A673 (cell line): ENCODE measurements around the gene CHD1. TPM values are rescaled to one million over a fixed set of nuclear protein-coding genes. Genes with fewer than 3 reads are reported as not detected.

ENCODE experiments used
- BruUV-seq: library from RNA; stranded (reverse); fragments of 400-500 nt; replicated peaks from 2 replicates; lab custom pipeline; 2021; lab: Mats Ljungman, UMichigan
- CTCF ChIA-PET: fragments of 300-600 bp; sonication (Branson Sonifier 250); formaldehyde crosslinking; loops from one replicate; lab custom pipeline; 2022; ENCODE audit warnings: antibody characterized with exemption; lab: Charles Lee
- POLR2A ChIA-PET: fragments of 300-600 bp; sonication (Branson Sonifier 250); formaldehyde crosslinking; loops from one replicate; lab custom pipeline; 2022; ENCODE audit warnings: antibody characterized with exemption; ENCODE audit not compliant: low non-redundant PET; lab: Charles Lee
- DNase-seq: peaks from one replicate; pipeline ENCODE4 v3.0.0-alpha.2; 2015; ENCODE audit warnings: low spot score
- H3K27ac ChIP-seq: fragments of 200-600 bp; sonication (generic); 2 replicates; pipeline ENCODE4 v1.5.1; 2016; ENCODE audit warnings: mixed run types, low read depth, mild to moderate bottlenecking, mixed read lengths, antibody characterized with exemption, low read length; ENCODE audit not compliant: poor library complexity, severe bottlenecking
- H3K27me3 ChIP-seq: fragments of 200-600 bp; sonication (generic); replicated peaks from 2 replicates; pipeline ENCODE4 v1.6.1; 2017; ENCODE audit warnings: mixed run types, low read depth, mild to moderate bottlenecking, mixed read lengths, antibody characterized with exemption, low read length; ENCODE audit not compliant: insufficient read depth, poor library complexity
- H3K36me3 ChIP-seq: fragments of 200-600 bp; sonication (generic); 2 replicates; pipeline ENCODE4 v1.6.1; 2016; ENCODE audit warnings: mixed run types, mild to moderate bottlenecking, mixed read lengths, antibody characterized with exemption, low read length; ENCODE audit not compliant: insufficient read depth, poor library complexity, severe bottlenecking
- H3K4me1 ChIP-seq: fragments of 200-600 bp; sonication (generic); 2 replicates; pipeline ENCODE4 v1.6.1; 2017; ENCODE audit warnings: mixed run types, mild to moderate bottlenecking, mixed read lengths, antibody characterized with exemption, low read length; ENCODE audit not compliant: insufficient read depth, poor library complexity, severe bottlenecking
- H3K4me3 ChIP-seq: fragments of 200-600 bp; sonication (generic); 2 replicates; pipeline ENCODE4 v1.5.1; 2016; ENCODE audit warnings: low read depth, mixed run types, mild to moderate bottlenecking, mixed read lengths, low read length; ENCODE audit not compliant: poor library complexity, severe bottlenecking
- H3K9me3 ChIP-seq: fragments of 200-600 bp; sonication (generic); 2 replicates; pipeline ENCODE4 v1.6.1; 2016; ENCODE audit warnings: mixed run types, low read depth, mild to moderate bottlenecking, mixed read lengths, antibody characterized with exemption, low read length; ENCODE audit not compliant: poor library complexity, severe bottlenecking
- CTCF ChIP-seq: fragments of 300-800, 200-600 bp; sonication (generic); conservative IDR thresholded peaks from 2 replicates; pipeline ENCODE4 v1.5.1; 2017; ENCODE audit warnings: low read depth, mild to moderate bottlenecking, antibody characterized with exemption, low read length, moderate library complexity, mixed read lengths
- EZH2 ChIP-seq: fragments of 200-600 bp; sonication (generic); IDR thresholded peaks from 2 replicates; pipeline ENCODE4 v1.6.1; 2017; ENCODE audit warnings: borderline replicate concordance, low read depth, mild to moderate bottlenecking, mixed read lengths, antibody characterized with exemption, low read length; ENCODE audit not compliant: poor library complexity, severe bottlenecking
- intact Hi-C: fragments of 100-400 bp; cut with micrococcal nuclease; formaldehyde crosslinking; loops from one replicate; pipeline ENCODE4 v1.10.0; 2022; ENCODE audit not compliant: unreplicated experiment
- total RNA-seq: library from RNA; stranded (reverse); gene quantifications from 2 replicates; pipeline ENCODE4 v1.2.3, GENCODE V29; 2021

CHD1 gene
- total RNA-seq, 1 experiment from 2014 or later = 61.0 TPM

- Histone ChIP-seq H3K27me3 (no peaks in the 10 kb centered on the region), H3K36me3 (peaks cover 28% of the 10 kb centered on the region), H3K4me1 (peaks cover under 1% of the 10 kb centered on the region), H3K9me3 (no peaks in the 10 kb centered on the region), H3K4me3 (no peak overlapping the region), H3K27ac (no peak overlapping the region)
- intact Hi-C loops = no loop called here
- POLR2A ChIA-PET = no interaction called here
- CTCF ChIA-PET = no interaction called here
- BruUV-seq = no TSS peak
- TF ChIP-seq CTCF (no peak), EZH2 (no peak)
- DNase-seq = no peak
These were observed 11.4 kb downstream of the CHD1 start for GRCh38 chr5:98917433-98917832.

- no peak overlapping the region for H3K4me3 ChIP-seq
- BruUV-seq = TSS peak; percentile 1
- ChIA-PET POLR2A (no interaction called here), CTCF (no interaction called here)
- H3K36me3 ChIP-seq = peaks cover 23% of the 10 kb centered on the region
- no peak for DNase-seq
- TF ChIP-seq EZH2 (no peak), CTCF (no peak)
- intact Hi-C loops = no loop called here
- H3K27ac ChIP-seq = no peak overlapping the region
- no peaks in the 10 kb centered on the region for H3K27me3 ChIP-seq
- peaks cover 10% of the 10 kb centered on the region for H3K4me1 ChIP-seq
- no peaks in the 10 kb centered on the region for H3K9me3 ChIP-seq
These were observed 12.3 kb downstream of the CHD1 start for GRCh38 chr5:98916540-98916939.

- H3K4me3 ChIP-seq = no peak overlapping the region
- intact Hi-C loops = no loop called here
- peaks cover 2% of the 10 kb centered on the region for H3K36me3 ChIP-seq
- no peaks in the 10 kb centered on the region for H3K9me3 ChIP-seq
- H3K27ac ChIP-seq = no peak overlapping the region
- no TSS peak for BruUV-seq
- no peaks in the 10 kb centered on the region for H3K27me3 ChIP-seq
- H3K4me1 ChIP-seq = peaks cover 29% of the 10 kb centered on the region
- ChIA-PET POLR2A (no interaction called here), CTCF (no interaction called here)
- TF ChIP-seq EZH2 (no peak), CTCF (no peak)
- DNase-seq = no peak
These were observed 14.9 kb downstream of the CHD1 start for GRCh38 chr5:98913911-98914310.
